ENCODE results near the gene LMCD1.

DNA sequence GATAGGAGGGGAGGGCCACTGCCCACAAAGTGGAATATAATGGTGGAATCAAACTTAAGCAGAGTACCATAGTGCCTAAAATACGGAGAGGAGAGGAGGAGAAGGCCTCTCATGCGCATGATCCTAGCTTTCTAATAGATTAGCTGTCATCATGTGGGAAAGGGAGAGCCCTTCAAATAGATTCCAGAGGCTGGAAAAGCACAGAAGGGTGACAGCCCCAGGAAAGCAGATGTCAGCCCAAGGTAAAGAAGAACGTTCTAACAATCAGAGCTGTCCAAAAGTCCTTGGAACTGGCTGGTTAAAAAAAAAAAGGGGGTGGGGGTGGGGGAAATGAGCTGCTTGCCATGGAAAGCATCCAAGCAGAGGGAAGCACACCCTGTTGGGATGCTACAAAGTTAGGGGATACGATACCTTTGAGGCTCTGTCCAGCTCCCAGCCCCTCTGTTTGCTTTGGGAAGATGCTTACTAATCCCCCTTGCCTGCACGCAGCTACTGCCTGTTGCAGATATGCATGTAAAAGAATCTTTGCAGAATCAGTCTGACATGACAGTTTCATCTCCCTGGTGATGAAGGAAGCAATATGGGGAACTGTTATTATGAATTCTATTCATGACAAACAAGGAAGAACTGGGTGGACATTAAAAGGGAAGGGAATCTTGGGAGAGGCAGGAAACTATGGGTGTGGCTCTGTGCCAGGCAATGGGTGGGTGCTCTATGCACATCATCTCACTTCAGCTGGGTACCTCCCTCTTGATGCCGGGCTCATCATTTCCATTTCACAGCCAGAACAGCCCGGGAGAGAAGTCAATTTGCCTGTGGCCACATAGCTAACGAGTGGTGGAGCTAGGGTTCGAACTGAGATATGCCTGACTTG lies 10.1 kb upstream of the LMCD1 start:
- TF ChIP-seq, protein P1, sequence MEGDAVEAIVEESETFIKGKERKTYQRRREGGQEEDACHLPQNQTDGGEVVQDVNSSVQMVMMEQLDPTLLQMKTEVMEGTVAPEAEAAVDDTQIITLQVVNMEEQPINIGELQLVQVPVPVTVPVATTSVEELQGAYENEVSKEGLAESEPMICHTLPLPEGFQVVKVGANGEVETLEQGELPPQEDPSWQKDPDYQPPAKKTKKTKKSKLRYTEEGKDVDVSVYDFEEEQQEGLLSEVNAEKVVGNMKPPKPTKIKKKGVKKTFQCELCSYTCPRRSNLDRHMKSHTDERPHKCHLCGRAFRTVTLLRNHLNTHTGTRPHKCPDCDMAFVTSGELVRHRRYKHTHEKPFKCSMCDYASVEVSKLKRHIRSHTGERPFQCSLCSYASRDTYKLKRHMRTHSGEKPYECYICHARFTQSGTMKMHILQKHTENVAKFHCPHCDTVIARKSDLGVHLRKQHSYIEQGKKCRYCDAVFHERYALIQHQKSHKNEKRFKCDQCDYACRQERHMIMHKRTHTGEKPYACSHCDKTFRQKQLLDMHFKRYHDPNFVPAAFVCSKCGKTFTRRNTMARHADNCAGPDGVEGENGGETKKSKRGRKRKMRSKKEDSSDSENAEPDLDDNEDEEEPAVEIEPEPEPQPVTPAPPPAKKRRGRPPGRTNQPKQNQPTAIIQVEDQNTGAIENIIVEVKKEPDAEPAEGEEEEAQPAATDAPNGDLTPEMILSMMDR (IDR thresholded peaks at IDR 0.05) = no peak
- TF ChIP-seq POLR2AphosphoS5 (IDR thresholded peaks at IDR 0.05) (no peak), POLR2A (IDR thresholded peaks at IDR 0.05; ENCODE audit: low read depth) (no peak), EP300 (IDR thresholded peaks at IDR 0.05) (no peak)
